Caco-2 (cell line): ENCODE results near the gene DDX27. TPM values are rescaled to one million over a fixed set of nuclear protein-coding genes. Genes with fewer than 3 reads are reported as not detected.

Source experiments
- Bru-seq: library from RNA; stranded (reverse); fragments of 400-500 nt; gene quantifications from one replicate; lab custom pipeline; 2021; lab: Mats Ljungman, UMichigan
- BruChase-seq, 2 experiments: library from RNA; stranded (reverse); fragments of 400-500 nt; gene quantifications; one replicate each; lab custom pipeline; 2021; lab: Mats Ljungman, UMichigan
- BruUV-seq: library from RNA; stranded (reverse); fragments of 400-500 nt; replicated peaks from 2 replicates; lab custom pipeline; 2021; lab: Mats Ljungman, UMichigan
- CTCF ChIA-PET: fragments of 300-600 bp; sonication (Branson Sonifier 250); formaldehyde crosslinking; loops from one replicate; lab custom pipeline; 2022; ENCODE audit warnings: antibody characterized with exemption; lab: Charles Lee
- POLR2A ChIA-PET: fragments of 300-600 bp; sonication (Branson Sonifier 250); formaldehyde crosslinking; loops from one replicate; lab custom pipeline; 2022; ENCODE audit warnings: antibody characterized with exemption; lab: Charles Lee
- DNase-seq, 2 experiments: peaks; one replicate each; pipeline versions ENCODE4 v3.0.0 to v3.0.0-alpha.2; 2020 to 2022
- H3K27me3 ChIP-seq: replicated peaks from 2 replicates; pipeline ENCODE4 v1.6.0; 2011; ENCODE audit warnings: low read length; ENCODE audit not compliant: control insufficient read depth, insufficient read depth
- H3K36me3 ChIP-seq: 2 replicates; pipeline ENCODE4 v1.5.1; 2011; ENCODE audit warnings: low read length; ENCODE audit not compliant: control insufficient read depth, insufficient read depth
- H3K4me1 ChIP-seq: fragments of 250-450 bp; sonication (Bioruptor Pico); 2 replicates; pipeline ENCODE4 v1.5.1; 2020; ENCODE audit warnings: mild to moderate bottlenecking
- H3K4me3 ChIP-seq: 2 replicates; pipeline ENCODE4 v1.5.1; 2011; ENCODE audit warnings: low read depth, mild to moderate bottlenecking, control low read depth, low read length
- H3K9me3 ChIP-seq: fragments of 250-450 bp; sonication (Bioruptor Pico); 2 replicates; pipeline ENCODE4 v1.5.1; 2020; ENCODE audit warnings: mild to moderate bottlenecking, moderate library complexity
- H3K27ac Mint-ChIP-seq: one replicate; pipeline ENCODE4 v1.8.0; 2022; ENCODE audit warnings: mixed read lengths; ENCODE audit not compliant: unreplicated experiment
- H3K27me3 Mint-ChIP-seq: one replicate; pipeline ENCODE4 v1.8.0; 2022; ENCODE audit warnings: mixed read lengths; ENCODE audit not compliant: insufficient read depth, unreplicated experiment
- H3K36me3 Mint-ChIP-seq: one replicate; pipeline ENCODE4 v1.8.0; 2022; ENCODE audit warnings: mild to moderate bottlenecking, mixed read lengths; ENCODE audit not compliant: insufficient read depth, unreplicated experiment
- H3K4me1 Mint-ChIP-seq: one replicate; pipeline ENCODE4 v1.8.0; 2022; ENCODE audit warnings: low read depth, mixed read lengths; ENCODE audit not compliant: unreplicated experiment
- H3K4me3 Mint-ChIP-seq: one replicate; pipeline ENCODE4 v1.8.0; 2022; ENCODE audit warnings: mild to moderate bottlenecking, moderate library complexity, mixed read lengths; ENCODE audit not compliant: unreplicated experiment
- H3K9me3 Mint-ChIP-seq: one replicate; pipeline ENCODE4 v1.8.0; 2022; ENCODE audit warnings: mixed read lengths; ENCODE audit not compliant: unreplicated experiment
- CTCF ChIP-seq, 2 experiments: fragments of 200-600 bp in 1 of 2; IDR thresholded peaks; 1 replicate in 1 of 2; 2 replicates in 1 of 2; pipeline versions ENCODE4 v1.5.1 to v1.8.0; 2011 to 2022; ENCODE audit warnings: antibody characterized with exemption in 1 of 2, control low read depth in 1 of 2, inconsistent platforms in 1 of 2, low read depth in 1 of 2, low read length in 1 of 2, mild to moderate bottlenecking in 1 of 2, moderate library complexity in 1 of 2; ENCODE audit not compliant: insufficient read depth in 1 of 2, severe bottlenecking in 1 of 2, unreplicated experiment in 1 of 2
- intact Hi-C: fragments of 100-400 bp; cut with micrococcal nuclease; formaldehyde crosslinking; loops from one replicate; pipeline ENCODE4 v1.10.0; 2022; ENCODE audit not compliant: unreplicated experiment
- long read RNA-seq: library from polyadenylated mRNA; stranded (forward); transcript quantifications from one replicate; pipeline ENCODE4 v2.0.0, GENCODE V29; 2022
- total RNA-seq: library from RNA; stranded (reverse); gene quantifications from 2 replicates; pipeline ENCODE4 v1.2.3, GENCODE V29; 2022

The DDX27 gene
- total RNA-seq (146 and 148 TPM in 2 replicates), Bru-seq, nascent RNA (percentile 92 among the genes with signal in this experiment), BruChase-seq, experiment 1, labeled RNA remaining after a 2-hour chase (percentile 94 among the genes with signal in this experiment), BruChase-seq, experiment 2, labeled RNA remaining after a 6-hour chase (percentile 96 among the genes with signal in this experiment)
- long read RNA-seq, transcript DDX27-207 (21 exons, 2,693 nt), result major isoform, 328 of 442 reads
- long read RNA-seq, partial matches to known transcripts, result 41 of 442 reads
- long read RNA-seq, other reads (novel, unspliced or antisense), result 73 of 442 reads

GRCh38 chr20:49219091-49219923, at the start of gene DDX27:
Gene DDX27, plus strand, starts transcription at chr20:49219416. Its CDS starts 33 bp downstream, at chr20:49219449.
- CTCF ChIA-PET, result interaction anchor here (0.6 to 4.1 kb wide), 11 partner anchors 11 to 1897 kb away, joined by 3 to 85 read pairs (median 3); partner anchors contain the start of gene SLC9A8
- H3K36me3 Mint-ChIP-seq, result peaks cover 58% of the 10 kb centered on the region
- H3K4me3 Mint-ChIP-seq, result peak within 1 kb of the TSS; percentile 89

GRCh38 chr20:49169547-49169946, 49.7 kb upstream of the DDX27 start:
- no TSS peak for BruUV-seq
- H3K27ac Mint-ChIP-seq, result no peak overlapping the region
- POLR2A ChIA-PET, result no interaction called here
- CTCF ChIA-PET, result no interaction called here
- no peak overlapping the region for H3K4me3 ChIP-seq
- peaks cover 61% of the 10 kb centered on the region for H3K36me3 Mint-ChIP-seq
- H3K36me3 ChIP-seq, result peaks cover 3% of the 10 kb centered on the region; the same call in 1 of the 2 replicates
- no peaks in the 10 kb centered on the region for H3K9me3 ChIP-seq
- no peak overlapping the region for H3K4me3 Mint-ChIP-seq
- no peak for DNase-seq
- no peaks in the 10 kb centered on the region for H3K27me3 ChIP-seq
- H3K4me1 Mint-ChIP-seq, result no peaks in the 10 kb centered on the region
- no peaks in the 10 kb centered on the region for H3K9me3 Mint-ChIP-seq
- no peak for TF ChIP-seq CTCF (IDR thresholded peaks at IDR 0.05; ENCODE audit: insufficient read depth in 1 of 2, low read depth in 1 of 2, low read length in 1 of 2, severe bottlenecking in 1 of 2, unreplicated experiment in 1 of 2)
- intact Hi-C loops, result no loop called here
- no peaks in the 10 kb centered on the region for H3K27me3 Mint-ChIP-seq
- H3K4me1 ChIP-seq, result no peaks in the 10 kb centered on the region

More at GRCh38 chr20:49219091-49219923, at the start of gene DDX27:
- Mint-ChIP-seq H3K27me3 (no peaks in the 10 kb centered on the region), H3K27ac (peak within 1 kb of the TSS; percentile 95), H3K9me3 (no peaks in the 10 kb centered on the region), H3K4me1 (peaks cover 16% of the 10 kb centered on the region)
- intact Hi-C loops, result loop anchor here (1.0 to 2.0 kb wide), 2 partner anchors 59 to 173 kb away; partner anchors contain the start of genes CSE1L and ZNFX1
- peak; percentile 100 for DNase-seq
- Histone ChIP-seq H3K36me3 (peaks cover 8% of the 10 kb centered on the region), H3K27me3 (no peaks in the 10 kb centered on the region), H3K4me3 (peak within 1 kb of the TSS; percentile 54), H3K4me1 (peaks cover 13% of the 10 kb centered on the region), H3K9me3 (no peaks in the 10 kb centered on the region)
- POLR2A ChIA-PET, result interaction anchor here (0.6 to 1.5 kb wide), 22 partner anchors 9 to 1681 kb away, joined by 3 to 26 read pairs (median 4); partner anchors contain the start of genes CSE1L, STAU1 and ZNFX1
- TF ChIP-seq CTCF (IDR thresholded peaks at IDR 0.05; ENCODE audit: insufficient read depth in 1 of 2, low read depth in 1 of 2, low read length in 1 of 2, severe bottlenecking in 1 of 2, unreplicated experiment in 1 of 2), result no peak
- TSS peak; percentile 78 for BruUV-seq

- intact Hi-C loops, result no loop called here
- ChIA-PET POLR2A (no interaction called here), CTCF (no interaction called here)
- Histone ChIP-seq H3K9me3 (no peaks in the 10 kb centered on the region), H3K4me3 (no peak overlapping the region), H3K27me3 (no peaks in the 10 kb centered on the region), H3K36me3 (peaks cover 4% of the 10 kb centered on the region; the same call in 1 of the 2 replicates), H3K4me1 (no peaks in the 10 kb centered on the region)
- peaks cover 56% of the 10 kb centered on the region for H3K36me3 Mint-ChIP-seq
- no peaks in the 10 kb centered on the region for H3K4me1 Mint-ChIP-seq
- no peak overlapping the region for H3K4me3 Mint-ChIP-seq
- TF ChIP-seq CTCF (IDR thresholded peaks at IDR 0.05; ENCODE audit: insufficient read depth in 1 of 2, low read depth in 1 of 2, low read length in 1 of 2, severe bottlenecking in 1 of 2, unreplicated experiment in 1 of 2), result no peak
- no peak for DNase-seq
- H3K9me3 Mint-ChIP-seq, result no peaks in the 10 kb centered on the region
- no TSS peak for BruUV-seq
- H3K27ac Mint-ChIP-seq, result no peak overlapping the region
- H3K27me3 Mint-ChIP-seq, result no peaks in the 10 kb centered on the region
Measured at GRCh38 chr20:49170714-49171113, 48.5 kb upstream of the DDX27 start.
